K562 (cell line): ENCODE results near the gene EIF2S1. TPM values are rescaled to one million over a fixed set of nuclear protein-coding genes. Genes with fewer than 3 reads are reported as not detected.
A peak's percentile ranks its signal among the peaks of the same experiment; 100 is the strongest.

Source experiments
- ARID1B ChIP-seq: fragments of 450-650 bp; IDR thresholded peaks from 2 replicates; pipeline ENCODE4 v1.6.1; 2016; ENCODE audit warnings: antibody characterized with exemption, mild to moderate bottlenecking, inconsistent platforms
- BCL6 ChIP-seq: fragments of 250-450 bp; sonication (Bioruptor Pico); IDR thresholded peaks from 2 replicates; pipeline ENCODE4 v1.4.0; 2020
- CTBP1 ChIP-seq: fragments of 450-650 bp; IDR thresholded peaks from 2 replicates; pipeline ENCODE4 v1.6.1; 2016; ENCODE audit warnings: borderline replicate concordance
- KLF13 ChIP-seq: fragments of 450-650 bp; IDR thresholded peaks from 2 replicates; pipeline ENCODE4 v1.6.1; 2016; ENCODE audit warnings: missing genetic modification characterization, low read depth, mild to moderate bottlenecking, missing compliant biosample characterization, moderate library complexity, borderline replicate concordance
- MGA ChIP-seq: fragments of 450-650 bp; IDR thresholded peaks from 2 replicates; pipeline ENCODE4 v1.6.1; 2016; ENCODE audit warnings: mild to moderate bottlenecking, moderate library complexity
- PBX2 ChIP-seq, 2 experiments: IDR thresholded peaks in 1 of 2; conservative IDR thresholded peaks in 1 of 2; 2 replicates each; pipeline ENCODE4 v1.6.1; 2016; ENCODE audit warnings: low read depth in 2 of 2, mild to moderate bottlenecking in 1 of 2, missing compliant biosample characterization in 1 of 2, missing genetic modification characterization in 1 of 2, moderate library complexity in 1 of 2
- TAF1 ChIP-seq: IDR thresholded peaks from 2 replicates; pipeline ENCODE4 v1.6.1; 2011; ENCODE audit warnings: mild to moderate bottlenecking, low read length, moderate library complexity; ENCODE audit not compliant: insufficient read depth, control insufficient read depth, severe bottlenecking; ENCODE audit errors: extremely low read depth
- ZBTB34 ChIP-seq: fragments of 250-450 bp; sonication (Bioruptor Pico); IDR thresholded peaks from 2 replicates; pipeline ENCODE4 v1.8.0; 2021; ENCODE audit warnings: mild to moderate bottlenecking, moderate library complexity
- ZNF316 ChIP-seq: fragments of 450-650 bp; IDR thresholded peaks from 2 replicates; pipeline ENCODE4 v1.6.1; 2016
- ZNF785 ChIP-seq: fragments of 250-450 bp; sonication (Bioruptor Pico); IDR thresholded peaks from 2 replicates; pipeline ENCODE4 v1.4.0; 2020; ENCODE audit warnings: mild to moderate bottlenecking
- ZSCAN32 ChIP-seq: fragments of 450-650 bp; formaldehyde crosslinking; IDR thresholded peaks from 2 replicates; pipeline ENCODE4 v1.4.0; 2020; ENCODE audit warnings: mild to moderate bottlenecking, moderate library complexity
- polyA plus RNA-seq, 8 experiments: library from polyadenylated mRNA; depleted of rRNA in 4 of 8; stranded (reverse) in 5 of 8; unstranded in 3 of 8; fragments of >200 nt; fragmentation: Nextera tagmentation in 2 of 8; fragmentation: Illumina TruSeq in 1 of 8; extraction: Ambion mirVana in 2 of 8; extraction: Trizol in 1 of 8; gene quantifications; 2 replicates each; pipeline versions ENCODE4 v1.2.1 to v1.2.3, GENCODE V29; 2011 to 2014; ENCODE audit warnings: inconsistent platforms in 1 of 8, missing spikeins in 1 of 8
- total RNA-seq, 7 experiments: library from RNA; depleted of rRNA in 6 of 7; stranded (reverse); fragments of >200 nt in 6 of 7; fragmentation: Illumina TruSeq in 2 of 7; extraction: Trizol in 2 of 7; gene quantifications; 2 replicates each; pipeline versions ENCODE4 v1.2.1 to v1.2.3, GENCODE V29; 2011 to 2021; ENCODE audit warnings: low replicate concordance in 1 of 7

EIF2S1 gene
- total and polyA plus RNA-seq, 9 of the 15 experiments (the other 6 are each of a cell fraction or from before 2014, with no cell fraction given) = 216 to 1,018 (median 332) TPM

DNA sequence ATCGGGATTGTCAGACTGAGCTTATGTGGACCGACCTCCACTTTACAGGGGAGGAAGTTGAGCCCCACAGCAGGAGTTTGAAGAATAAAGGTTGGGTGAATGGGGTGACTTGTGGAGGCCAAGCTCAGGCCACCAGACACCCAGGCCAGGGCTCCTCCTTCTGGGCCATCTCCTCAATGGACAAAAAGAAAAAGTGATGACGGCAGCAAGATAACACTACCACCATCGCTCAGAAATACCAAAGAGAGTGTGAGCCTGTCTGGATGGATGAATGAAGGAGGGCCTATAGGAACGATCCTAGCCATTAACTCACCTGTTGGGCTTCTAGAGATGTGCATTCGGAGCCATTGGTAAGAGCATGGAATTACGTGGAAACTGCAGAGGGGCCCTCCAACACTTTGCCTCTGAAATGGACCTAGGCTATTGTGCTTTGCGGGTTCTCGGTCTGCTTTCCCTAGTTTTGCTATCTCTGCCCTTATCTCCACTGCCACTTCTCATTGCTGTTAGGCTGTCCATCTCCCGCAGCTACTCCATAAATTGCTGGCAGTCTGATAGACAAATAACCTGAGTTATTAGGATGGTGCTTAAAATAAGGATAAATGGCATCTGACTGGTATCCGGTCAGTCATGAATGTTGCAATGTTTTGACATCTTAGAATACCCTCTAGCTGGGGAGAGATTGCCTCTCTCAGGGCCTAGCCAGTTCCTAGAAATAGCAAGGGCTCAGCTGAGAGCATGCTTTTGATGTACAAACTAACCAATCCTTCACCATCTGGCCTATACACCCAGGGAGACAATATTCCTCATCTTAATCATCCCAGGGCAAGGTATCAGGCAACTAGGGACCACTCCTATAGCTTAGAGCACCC lies 61.5 kb downstream of the EIF2S1 start (continued):
- TF ChIP-seq TAF1 (no peak), ZNF316 (peak; percentile 93), ZNF785 (CRISPR knock-in tag) (no peak), PBX2 (CRISPR knock-in tag; IDR thresholded peaks at IDR 0.05; ENCODE audit: low read depth) (no peak), PBX2 (tag; conservative IDR thresholded peaks at IDR 0.05; ENCODE audit: low read depth) (peak; percentile 63; the same call in 1 of the 2 replicates), MGA (no peak), ZBTB34 (CRISPR knock-in tag) (no peak), ARID1B (no peak), CTBP1 (0 out of 2 replicates have a peak, but pooled peaks have one; percentile 15), ZSCAN32 (CRISPR knock-in tag) (no peak), KLF13 (no peak), BCL6 (no peak)
